ENCODE measurements around the gene RBM34. TPM values are rescaled to one million over a fixed set of nuclear protein-coding genes. Genes with fewer than 3 reads are reported as not detected.
A peak's percentile ranks its signal among the peaks of the same experiment; 100 is the strongest.
"Not testable (repeated sequence)": the region's sequence is repeated elsewhere in the genome, so short reads cannot be mapped to it uniquely, and the experiment has no call there.

Gene RBM34
- total RNA-seq, 3 donors from 2014 or later (not counting 1 experiment from before 2014, with no cell fraction given), result 163 to 187 (median 180) TPM

GRCh38 chr1:235161685-235162327, 756 bp upstream of the RBM34 start:
- H3K27me3 Mint-ChIP-seq (ENCODE audit: low read depth in 2 of 2), result no peaks in the 10 kb centered on the region
- peak overlapping the region; percentile 81 for H3K27ac ChIP-seq (ENCODE audit: low read length)
- no peaks in the 10 kb centered on the region for H3K36me3 Mint-ChIP-seq
- DNase-seq (peak in 1 of 2 donors; percentile 23), ATAC-seq (no peak)
- no peaks in the 10 kb centered on the region for H3K9me3 ChIP-seq (ENCODE audit: control insufficient read depth, insufficient read depth, low read length)
- no peak for TF ChIP-seq CTCF (IDR thresholded peaks at IDR 0.05)
- peaks cover 22% of the 10 kb centered on the region for H3K4me1 ChIP-seq (ENCODE audit: control insufficient read depth, insufficient read depth, low read length)
- peak overlapping the region; percentile 92 for H3K4me3 Mint-ChIP-seq
- peaks cover 21% of the 10 kb centered on the region for H3K36me3 ChIP-seq (ENCODE audit: control insufficient read depth, insufficient read depth, low read length)
- peak overlapping the region; percentile 80 for H3K4me3 ChIP-seq (ENCODE audit: low read length)
- intact Hi-C loops (cut with micrococcal nuclease), result loop anchor here (1.0 to 5.0 kb wide), 5 partner anchors 34 to 255 kb away; partner anchors contain the start of genes ARID4B, GGPS1, TBCE and TOMM20
- peak overlapping the region; percentile 96 to 97 for H3K27ac Mint-ChIP-seq
- H3K9me3 Mint-ChIP-seq, result no peaks in the 10 kb centered on the region
- no peaks in the 10 kb centered on the region for H3K27me3 ChIP-seq (ENCODE audit: control insufficient read depth, insufficient read depth, low read length)
- 68% methylated on average over 20 of the region's 21 CpGs for WGBS (ENCODE audit: insufficient coverage)
- H3K4me1 Mint-ChIP-seq, result peaks cover 18 to 20% of the 10 kb centered on the region in 2 donors

GRCh38 chr1:235160383-235160956, 580 bp downstream of the RBM34 start:
- Mint-ChIP-seq H3K36me3 (no peaks in the 10 kb centered on the region), H3K9me3 (no peaks in the 10 kb centered on the region), H3K4me3 (peak overlapping the region; percentile 92), H3K4me1 (peaks cover 18 to 20% of the 10 kb centered on the region in 2 donors), H3K27me3 (ENCODE audit: low read depth in 2 of 2) (no peaks in the 10 kb centered on the region), H3K27ac (peak overlapping the region; percentile 96 to 97)
- DNase-seq, result peak in 1 of 2 donors; percentile 77
- H3K36me3 ChIP-seq (ENCODE audit: control insufficient read depth, insufficient read depth, low read length), result peaks cover 30% of the 10 kb centered on the region
- H3K27me3 ChIP-seq (ENCODE audit: control insufficient read depth, insufficient read depth, low read length), result no peaks in the 10 kb centered on the region
- peaks cover 22% of the 10 kb centered on the region for H3K4me1 ChIP-seq (ENCODE audit: control insufficient read depth, insufficient read depth, low read length)
- H3K9me3 ChIP-seq (ENCODE audit: control insufficient read depth, insufficient read depth, low read length), result no peaks in the 10 kb centered on the region
- H3K4me3 ChIP-seq (ENCODE audit: low read length), result peak overlapping the region; percentile 80
- intact Hi-C loops (cut with micrococcal nuclease), result loop anchor here (2.0 to 5.0 kb wide), 3 partner anchors 56 to 207 kb away; partner anchors contain the start of genes ARID4B, GGPS1 and TBCE
- 0% methylated on average over 10 of the region's 14 CpGs for WGBS (ENCODE audit: insufficient coverage)
- no peak for TF ChIP-seq CTCF (IDR thresholded peaks at IDR 0.05)
- ATAC-seq, result peak; percentile 52 to 75 (median 61)
- H3K27ac ChIP-seq (ENCODE audit: low read length), result peak overlapping the region; percentile 81

GRCh38 chr1:235159930-235160329, 1.1 kb downstream of the RBM34 start:
- H3K9me3 ChIP-seq (ENCODE audit: control insufficient read depth, insufficient read depth, low read length); DNase-seq; H3K27me3 Mint-ChIP-seq (ENCODE audit: low read depth in 2 of 2); ATAC-seq; H3K9me3 Mint-ChIP-seq; H3K36me3 Mint-ChIP-seq; H3K27me3 ChIP-seq (ENCODE audit: control insufficient read depth, insufficient read depth, low read length); H3K4me3 ChIP-seq (ENCODE audit: low read length): not testable (repeated sequence)
- Histone ChIP-seq H3K36me3 (ENCODE audit: control insufficient read depth, insufficient read depth, low read length) (peaks cover 34% of the 10 kb centered on the region), H3K27ac (ENCODE audit: low read length) (peak overlapping the region; percentile 81), H3K4me1 (ENCODE audit: control insufficient read depth, insufficient read depth, low read length) (peaks cover 22% of the 10 kb centered on the region)
- peaks cover 18 to 20% of the 10 kb centered on the region in 2 donors for H3K4me1 Mint-ChIP-seq
- WGBS (ENCODE audit: insufficient coverage), result 92% methylated on average over 8 of the region's 9 CpGs
- H3K27ac Mint-ChIP-seq, result peak overlapping the region; percentile 96 to 97
- H3K4me3 Mint-ChIP-seq, result peak overlapping the region; percentile 92
- intact Hi-C loops (cut with micrococcal nuclease), result loop anchor here (2.0 to 5.0 kb wide), 3 partner anchors 55 to 207 kb away; partner anchors contain the start of genes ARID4B, GGPS1 and TBCE

GRCh38 chr1:235159284-235159683, 1.8 kb downstream of the RBM34 start:
- intact Hi-C loops (cut with micrococcal nuclease); H3K9me3 Mint-ChIP-seq; H3K4me3 Mint-ChIP-seq; H3K27me3 ChIP-seq (ENCODE audit: control insufficient read depth, insufficient read depth, low read length); H3K4me3 ChIP-seq (ENCODE audit: low read length); H3K9me3 ChIP-seq (ENCODE audit: control insufficient read depth, insufficient read depth, low read length); H3K27me3 Mint-ChIP-seq (ENCODE audit: low read depth in 2 of 2); H3K27ac ChIP-seq (ENCODE audit: low read length); ATAC-seq; DNase-seq; H3K36me3 Mint-ChIP-seq: not testable (repeated sequence)
- WGBS (ENCODE audit: insufficient coverage), result 98% methylated on average over 9 of the region's 9 CpGs
- Mint-ChIP-seq H3K27ac (peak overlapping the region in 1 of 2 donors; percentile 96), H3K4me1 (peaks cover 18 to 20% of the 10 kb centered on the region in 2 donors)
- peaks cover 41% of the 10 kb centered on the region for H3K36me3 ChIP-seq (ENCODE audit: control insufficient read depth, insufficient read depth, low read length)
- peaks cover 22% of the 10 kb centered on the region for H3K4me1 ChIP-seq (ENCODE audit: control insufficient read depth, insufficient read depth, low read length)

Data from natural killer cell (primary cell).